Left cardiac atrium (tissue), 4 donors: Measurements from ENCODE around the gene SNF8. TPM values are rescaled to one million over a fixed set of nuclear protein-coding genes. Genes with fewer than 3 reads are reported as not detected.
"Not testable (repeated sequence)": the region's sequence is repeated elsewhere in the genome, so short reads cannot be mapped to it uniquely, and the experiment has no call there.

Experiments used
- ATAC-seq, 2 donors: fragments of 200-7000 bp; cut with Tn5 transposase; one replicate each; pipeline ENCODE4 v1.9.1; 2020; ENCODE audit warnings: mild to moderate bottlenecking in 2 of 2, moderate library complexity in 2 of 2
- DNase-seq: peaks from one replicate; pipeline ENCODE4 v3.0.0-alpha.2; 2020
- intact Hi-C, 2 donors: fragments of 100-400 bp; cut with DNase I; formaldehyde crosslinking; loops; one replicate each; pipeline versions ENCODE4 v1.14.1 to v1.15.1; 2022 to 2023
- long read RNA-seq: library from polyadenylated mRNA; unstranded; transcript quantifications from one replicate; pipeline ENCODE4 v2.0.0, GENCODE V29; 2021
- total RNA-seq, 2 donors: library from RNA; stranded (reverse); fragmentation: NEBNext Ultra II Directional; extraction: Animal tissue kit (Norgen Biotek cat#: 25700); gene quantifications; one replicate each; pipeline ENCODE4 v1.2.1, GENCODE V29; 2021
- donor health status: DM: no; HTN: yes; CAD: no.
- donor health status: DM: no; HTN: yes; CAD: no; lungs with severe emphysema.
- donor health status: DM: yes; HTN: yes; CAD: no.
- donor health status: Dilated cardiomyopathy.

The SNF8 gene
- 100 to 1,000 TPM in 1 of 2 donors, 10 to 100 TPM in 1; 94.7 to 109 TPM for total RNA-seq
- long read RNA-seq, partial matches to known transcripts = 1 of 4 reads
- long read RNA-seq, other reads (novel, unspliced or antisense) = 0 of 4 reads

- ATAC-seq = peak; percentile 99
- peak; percentile 94 for DNase-seq
- intact Hi-C loops = no loop called here
Observed at GRCh38 chr17:48944515-48945260, at the start of gene SNF8. Gene SNF8, minus strand, starts transcription at chr17:48944842. Its CDS starts 108 bp downstream, at chr17:48944734.

GRCh38 chr17:48993951-48994350 is 49.3 kb upstream of the SNF8 start:
- intact Hi-C loops = no loop called here
- ATAC-seq (no peak), DNase-seq (no peak)

GRCh38 chr17:48993305-48993704 is 48.7 kb upstream of the SNF8 start:
- intact Hi-C loops = no loop called here
- no peak for ATAC-seq
- DNase-seq = no peak

GRCh38 chr17:48992444-48992843 is 47.8 kb upstream of the SNF8 start:
- no peak for ATAC-seq
- intact Hi-C loops = no loop called here
- DNase-seq = no peak

GRCh38 chr17:48990882-48991357 is 46.3 kb upstream of the SNF8 start:
- no peak for ATAC-seq
- no peak for DNase-seq
- intact Hi-C loops = no loop called here

- DNase-seq (no peak), ATAC-seq (no peak)
- intact Hi-C loops = no loop called here
Observed at GRCh38 chr17:48989100-48989499, 44.5 kb upstream of the SNF8 start.

GRCh38 chr17:48985436-48986245 is 41.0 kb upstream of the SNF8 start:
- ATAC-seq (no peak), DNase-seq (no peak)
- intact Hi-C loops = no loop called here

GRCh38 chr17:48981927-48982539 is 37.4 kb upstream of the SNF8 start:
- DNase-seq = no peak
- intact Hi-C loops = no loop called here

GRCh38 chr17:48973806-48974205 is 29.2 kb upstream of the SNF8 start:
- ATAC-seq (no peak), DNase-seq (no peak)
- intact Hi-C loops = no loop called here

More at GRCh38 chr17:48981927-48982539, 37.4 kb upstream of the SNF8 start:
- no peak for ATAC-seq

GRCh38 chr17:48972749-48973097 is 28.1 kb upstream of the SNF8 start:
- DNase-seq (no peak), ATAC-seq (no peak)
- intact Hi-C loops = no loop called here

GRCh38 chr17:48970865-48971687 is 26.4 kb upstream of the SNF8 start:
- no peak for ATAC-seq

GRCh38 chr17:48970224-48970623 is 25.6 kb upstream of the SNF8 start:
- ATAC-seq (no peak), DNase-seq (no peak)
- intact Hi-C loops = no loop called here

More at GRCh38 chr17:48970865-48971687, 26.4 kb upstream of the SNF8 start:
- no peak for DNase-seq
- intact Hi-C loops = no loop called here

- peak; percentile 24 for DNase-seq
- intact Hi-C loops = no loop called here
- peak in 1 of 2 donors; percentile 92 for ATAC-seq
Observed at GRCh38 chr17:48961516-48962233, 17.0 kb upstream of the SNF8 start.

GRCh38 chr17:48960834-48961515 is 16.3 kb upstream of the SNF8 start:
- DNase-seq = no peak
- intact Hi-C loops = no loop called here
- peak in 1 of 2 donors; percentile 54 for ATAC-seq

- DNase-seq (no peak), ATAC-seq (no peak)
- intact Hi-C loops = no loop called here
Observed at GRCh38 chr17:48954300-48954755, 9.7 kb upstream of the SNF8 start.

GRCh38 chr17:48952904-48953303 is 8.3 kb upstream of the SNF8 start:
- intact Hi-C loops = no loop called here
- DNase-seq = no peak
- ATAC-seq = no peak

GRCh38 chr17:48951572-48951971 is 6.9 kb upstream of the SNF8 start:
- intact Hi-C loops = no loop called here
- DNase-seq (no peak), ATAC-seq (no peak)

- DNase-seq, ATAC-seq, intact Hi-C loops: not testable (repeated sequence)
Observed at GRCh38 chr17:48945261-48945651, 614 bp upstream of the SNF8 start.
